OCI-LY3 (cell line): ENCODE data around the gene HOXA9.

Source experiments
- H2AFZ ChIP-seq: fragments of 200-600, 300-600 bp; shearing (Covaris generic); 2 replicates; pipeline ENCODE4 v1.6.0; 2014; ENCODE audit warnings: antibody characterized with exemption, low read depth, low read length
- H3K27ac ChIP-seq: fragments of 200-600, 300-600 bp; sonication (generic); 2 replicates; pipeline ENCODE4 v1.5.1; 2014; ENCODE audit warnings: mild to moderate bottlenecking, low read length, moderate library complexity, mixed read lengths
- H3K27me3 ChIP-seq: fragments of 200-600, 300-600 bp; sonication (generic); 2 replicates; pipeline ENCODE4 v1.6.1; 2014; ENCODE audit warnings: low read depth, low read length, mixed read lengths
- H3K36me3 ChIP-seq: fragments of 200-600, 300-600 bp; sonication (generic); replicated peaks from 2 replicates; pipeline ENCODE3; 2014; ENCODE audit warnings: low read depth, low read length, mixed read lengths
- H3K4me1 ChIP-seq: fragments of 300-600, 200-600 bp; sonication (generic); 2 replicates; pipeline ENCODE4 v1.6.1; 2014; ENCODE audit warnings: low read length, mixed read lengths
- H3K4me2 ChIP-seq: fragments of 200-600, 300-600 bp; sonication (generic); 2 replicates; pipeline ENCODE4 v1.6.1; 2014; ENCODE audit warnings: low read length, mixed read lengths
- H3K4me3 ChIP-seq: fragments of 300-600, 200-600 bp; sonication (generic); 2 replicates; pipeline ENCODE4 v1.5.1; 2014; ENCODE audit warnings: antibody characterized with exemption, mild to moderate bottlenecking, low read length, moderate library complexity
- H3K79me2 ChIP-seq: fragments of 300-600, 200-600 bp; shearing (Covaris generic); 2 replicates; pipeline ENCODE4 v1.6.1; 2014; ENCODE audit warnings: mild to moderate bottlenecking, low read length, mixed read lengths
- H3K9ac ChIP-seq: fragments of 300-600, 200-600 bp; shearing (Covaris generic); 2 replicates; pipeline ENCODE4 v1.6.0; 2014; ENCODE audit warnings: mild to moderate bottlenecking, low read length, moderate library complexity
- H3K9me3 ChIP-seq: fragments of 200-600, 300-600 bp; shearing (Covaris generic); 2 replicates; pipeline ENCODE4 v1.6.1; 2014; ENCODE audit warnings: low read length, mixed read lengths; ENCODE audit not compliant: insufficient read depth
- H4K20me1 ChIP-seq: fragments of 200-600, 300-600 bp; sonication (generic); 2 replicates; pipeline ENCODE4 v1.6.1; 2016; ENCODE audit warnings: low read length, mixed read lengths; ENCODE audit not compliant: insufficient read depth
- CTCF ChIP-seq: fragments of 200-600, 300-600 bp; sonication (generic); IDR thresholded peaks from 2 replicates; pipeline ENCODE4 v1.5.1; 2014; ENCODE audit warnings: antibody characterized with exemption, low read length, low read depth
- EZH2phosphoT487 ChIP-seq: fragments of 200-600 bp; shearing (Covaris generic); IDR thresholded peaks from 2 replicates; pipeline ENCODE4 v1.6.1; 2018; ENCODE audit warnings: antibody characterized with exemption, mixed run types, low read depth

The HOXA9 gene

GRCh38 chr7:27150568-27151340, 14.6 kb downstream of the HOXA9 start:
- H4K20me1 ChIP-seq: no peaks in the 10 kb centered on the region
- H3K4me3 ChIP-seq: peak overlapping the region; percentile 83
- TF ChIP-seq CTCF: peak; percentile 53
- TF ChIP-seq EZH2phosphoT487: no peak
- H3K36me3 ChIP-seq: no peaks in the 10 kb centered on the region
- peak overlapping the region; percentile 89 for H2AFZ ChIP-seq
- peaks cover 10% of the 10 kb centered on the region; the same call in 1 of the 2 replicates for H3K4me1 ChIP-seq
- peak overlapping the region; percentile 28 for H3K27ac ChIP-seq
- H3K4me2 ChIP-seq: peak overlapping the region; percentile 97
- peak overlapping the region; percentile 72 for H3K9ac ChIP-seq
- H3K79me2 ChIP-seq: peaks cover 12% of the 10 kb centered on the region
- no peaks in the 10 kb centered on the region for H3K27me3 ChIP-seq
- no peaks in the 10 kb centered on the region for H3K9me3 ChIP-seq

- peak overlapping the region; percentile 83 for H3K4me3 ChIP-seq
- H3K9ac ChIP-seq: peak overlapping the region; percentile 72
- H3K79me2 ChIP-seq: peaks cover 12% of the 10 kb centered on the region
- no peaks in the 10 kb centered on the region for H3K9me3 ChIP-seq
- H3K4me1 ChIP-seq: peaks cover 10% of the 10 kb centered on the region; the same call in 1 of the 2 replicates
- H2AFZ ChIP-seq: peak overlapping the region; percentile 43; the same call in 1 of the 2 replicates
- no peaks in the 10 kb centered on the region for H3K36me3 ChIP-seq
- H4K20me1 ChIP-seq: no peaks in the 10 kb centered on the region
- H3K27me3 ChIP-seq: no peaks in the 10 kb centered on the region
- H3K27ac ChIP-seq: peak overlapping the region; percentile 28
- TF ChIP-seq EZH2phosphoT487: no peak
- TF ChIP-seq CTCF: no peak
- H3K4me2 ChIP-seq: peak overlapping the region; percentile 97
Measured at GRCh38 chr7:27149842-27150567, 15.3 kb downstream of the HOXA9 start.

- Histone ChIP-seq H4K20me1 (no peaks in the 10 kb centered on the region), H2AFZ (no peak overlapping the region), H3K27me3 (no peaks in the 10 kb centered on the region), H3K4me3 (peak overlapping the region; percentile 83), H3K79me2 (peaks cover 12% of the 10 kb centered on the region), H3K4me2 (peak overlapping the region; percentile 97), H3K27ac (no peak overlapping the region), H3K9ac (peak overlapping the region; percentile 72; the same call in 1 of the 2 replicates), H3K4me1 (peaks cover 10% of the 10 kb centered on the region; the same call in 1 of the 2 replicates), H3K9me3 (no peaks in the 10 kb centered on the region), H3K36me3 (no peaks in the 10 kb centered on the region)
- TF ChIP-seq CTCF (no peak), EZH2phosphoT487 (no peak)
Measured at GRCh38 chr7:27148756-27149641, 16.3 kb downstream of the HOXA9 start.
